Body of pancreas (tissue), 4 donors: ENCODE results near the gene CLCF1.

Experiments used
- POLR2A ChIP-seq, 3 donors: fragments of 450-650 bp; IDR thresholded peaks; one replicate each; pipeline ENCODE4 v1.6.1; 2016; ENCODE audit warnings: antibody characterized with exemption in 3 of 3, mild to moderate bottlenecking in 2 of 3
- TF ChIP-seq, protein P1 (sequence below), 7 experiments: fragments of 450-650 bp in 4 of 7; fragments of 200-600 bp in 3 of 7; sonication (generic) in 3 of 7; IDR thresholded peaks; one replicate each; pipeline ENCODE4 v1.5.1; 2016 to 2019; ENCODE audit warnings: antibody characterized with exemption in 7 of 7

GRCh38 chr11:67355794-67356386 lies 17.5 kb downstream of the CLCF1 start:
- TF ChIP-seq, protein P1, sequence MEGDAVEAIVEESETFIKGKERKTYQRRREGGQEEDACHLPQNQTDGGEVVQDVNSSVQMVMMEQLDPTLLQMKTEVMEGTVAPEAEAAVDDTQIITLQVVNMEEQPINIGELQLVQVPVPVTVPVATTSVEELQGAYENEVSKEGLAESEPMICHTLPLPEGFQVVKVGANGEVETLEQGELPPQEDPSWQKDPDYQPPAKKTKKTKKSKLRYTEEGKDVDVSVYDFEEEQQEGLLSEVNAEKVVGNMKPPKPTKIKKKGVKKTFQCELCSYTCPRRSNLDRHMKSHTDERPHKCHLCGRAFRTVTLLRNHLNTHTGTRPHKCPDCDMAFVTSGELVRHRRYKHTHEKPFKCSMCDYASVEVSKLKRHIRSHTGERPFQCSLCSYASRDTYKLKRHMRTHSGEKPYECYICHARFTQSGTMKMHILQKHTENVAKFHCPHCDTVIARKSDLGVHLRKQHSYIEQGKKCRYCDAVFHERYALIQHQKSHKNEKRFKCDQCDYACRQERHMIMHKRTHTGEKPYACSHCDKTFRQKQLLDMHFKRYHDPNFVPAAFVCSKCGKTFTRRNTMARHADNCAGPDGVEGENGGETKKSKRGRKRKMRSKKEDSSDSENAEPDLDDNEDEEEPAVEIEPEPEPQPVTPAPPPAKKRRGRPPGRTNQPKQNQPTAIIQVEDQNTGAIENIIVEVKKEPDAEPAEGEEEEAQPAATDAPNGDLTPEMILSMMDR (IDR thresholded peaks at IDR 0.05) = no peak
- no peak for TF ChIP-seq POLR2A (IDR thresholded peaks at IDR 0.05)
